IPS-NIHi11 (cell line): ENCODE data around the gene RAI2.

ENCODE experiments used
- DNase-seq: peaks from one replicate; pipeline ENCODE4 v3.0.0; 2012; ENCODE audit warnings: mixed read lengths, low spot score

RAI2 gene

GRCh38 chrX:17779434-17779833, 81.7 kb downstream of the RAI2 start:
- DNase-seq, result no peak

- DNase-seq, result no peak
Observed at GRCh38 chrX:17778997-17779396, 82.1 kb downstream of the RAI2 start.

GRCh38 chrX:17774053-17774452, 87.0 kb downstream of the RAI2 start:
- no peak for DNase-seq

GRCh38 chrX:17773221-17773876, 87.7 kb downstream of the RAI2 start:
- no peak for DNase-seq

- no peak for DNase-seq
Observed at GRCh38 chrX:17769701-17770269, 91.3 kb downstream of the RAI2 start.

- DNase-seq, result no peak
Observed at GRCh38 chrX:17768997-17769396, 92.1 kb downstream of the RAI2 start.

GRCh38 chrX:17767734-17768133, 93.4 kb downstream of the RAI2 start:
- no peak for DNase-seq

GRCh38 chrX:17759990-17760389, 101.1 kb downstream of the RAI2 start:
- no peak for DNase-seq

GRCh38 chrX:17758382-17758781, 102.7 kb downstream of the RAI2 start:
- no peak for DNase-seq

- no peak for DNase-seq
Observed at GRCh38 chrX:17750436-17750835, 110.7 kb downstream of the RAI2 start.
